SK-N-SH treated with all-trans-retinoic acid at 6 μM for 48 hours (cell line): ENCODE data around the gene CFAP126.

Source experiments
- ISL1 ChIP-seq: fragments of 250-450 bp; sonication (Bioruptor Pico); IDR thresholded peaks from 2 replicates; pipeline ENCODE4 v2.1.2; 2022; ENCODE audit warnings: mild to moderate bottlenecking, moderate library complexity
- PATZ1 ChIP-seq: fragments of 250-450 bp; sonication (Bioruptor Pico); IDR thresholded peaks from 2 replicates; pipeline ENCODE4 v1.8.0; 2020; ENCODE audit warnings: mild to moderate bottlenecking, moderate library complexity, borderline replicate concordance
- RARB ChIP-seq: fragments of 250-450 bp; sonication (Bioruptor Pico); IDR thresholded peaks from 2 replicates; pipeline ENCODE4 v1.8.0; 2021; ENCODE audit warnings: mild to moderate bottlenecking, moderate library complexity
- TCF4 ChIP-seq: fragments of 250-450 bp; sonication (Bioruptor Pico); IDR thresholded peaks from 2 replicates; pipeline ENCODE4 v1.8.0; 2021; ENCODE audit warnings: mild to moderate bottlenecking, moderate library complexity, borderline replicate concordance
- ZFP3 ChIP-seq: fragments of 250-450 bp; sonication (Bioruptor Pico); IDR thresholded peaks from 2 replicates; pipeline ENCODE4 v1.5.0; 2020; ENCODE audit warnings: mild to moderate bottlenecking, moderate library complexity
- ZFP30 ChIP-seq: fragments of 450-650 bp; formaldehyde crosslinking; IDR thresholded peaks from 2 replicates; pipeline ENCODE4 v1.5.0; 2022; ENCODE audit warnings: mild to moderate bottlenecking, moderate library complexity
- TF ChIP-seq, protein P1 (sequence below): fragments of 250-450 bp; sonication (Bioruptor Pico); IDR thresholded peaks from 2 replicates; pipeline ENCODE4 v1.5.1; 2020; ENCODE audit warnings: low read depth, mild to moderate bottlenecking, moderate library complexity
- TF ChIP-seq, protein P2 (sequence below): fragments of 250-450 bp; sonication (Bioruptor Pico); IDR thresholded peaks from 2 replicates; pipeline ENCODE4 v1.8.0; 2021; ENCODE audit warnings: low read depth, mild to moderate bottlenecking, moderate library complexity, borderline replicate concordance

DNA sequence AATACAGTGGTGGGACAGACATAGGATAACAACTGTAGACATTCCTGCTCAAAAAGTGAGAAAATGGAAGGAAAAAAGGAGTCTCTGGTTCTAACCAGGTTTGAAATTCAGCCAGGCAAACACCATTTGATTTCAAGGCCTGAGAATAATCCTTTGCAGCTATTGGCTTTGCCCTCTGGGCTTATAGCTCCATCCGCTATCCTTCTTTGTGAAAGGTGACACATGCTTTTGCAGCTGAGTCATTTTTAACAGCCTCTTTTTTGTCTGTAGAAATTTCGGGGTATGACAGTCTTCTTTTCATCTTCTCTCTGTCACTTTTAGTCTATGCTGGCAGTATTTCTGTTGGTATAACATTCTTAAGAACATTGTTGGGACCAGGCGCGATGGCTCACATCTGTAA is 37.3 kb downstream of the CFAP126 start:
- TF ChIP-seq RARB (no peak), ISL1 (CRISPR knock-in tag) (no peak), ZFP30 (CRISPR knock-in tag) (no peak), PATZ1 (CRISPR knock-in tag) (no peak), TCF4 (CRISPR knock-in tag) (no peak), ZFP3 (CRISPR knock-in tag) (no peak)
- TF ChIP-seq, protein P1, sequence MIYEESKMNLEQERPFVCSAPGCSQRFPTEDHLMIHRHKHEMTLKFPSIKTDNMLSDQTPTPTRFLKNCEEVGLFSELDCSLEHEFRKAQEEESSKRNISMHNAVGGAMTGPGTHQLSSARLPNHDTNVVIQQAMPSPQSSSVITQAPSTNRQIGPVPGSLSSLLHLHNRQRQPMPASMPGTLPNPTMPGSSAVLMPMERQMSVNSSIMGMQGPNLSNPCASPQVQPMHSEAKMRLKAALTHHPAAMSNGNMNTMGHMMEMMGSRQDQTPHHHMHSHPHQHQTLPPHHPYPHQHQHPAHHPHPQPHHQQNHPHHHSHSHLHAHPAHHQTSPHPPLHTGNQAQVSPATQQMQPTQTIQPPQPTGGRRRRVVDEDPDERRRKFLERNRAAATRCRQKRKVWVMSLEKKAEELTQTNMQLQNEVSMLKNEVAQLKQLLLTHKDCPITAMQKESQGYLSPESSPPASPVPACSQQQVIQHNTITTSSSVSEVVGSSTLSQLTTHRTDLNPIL (CRISPR knock-in tag), result no peak
- TF ChIP-seq, protein P2, sequence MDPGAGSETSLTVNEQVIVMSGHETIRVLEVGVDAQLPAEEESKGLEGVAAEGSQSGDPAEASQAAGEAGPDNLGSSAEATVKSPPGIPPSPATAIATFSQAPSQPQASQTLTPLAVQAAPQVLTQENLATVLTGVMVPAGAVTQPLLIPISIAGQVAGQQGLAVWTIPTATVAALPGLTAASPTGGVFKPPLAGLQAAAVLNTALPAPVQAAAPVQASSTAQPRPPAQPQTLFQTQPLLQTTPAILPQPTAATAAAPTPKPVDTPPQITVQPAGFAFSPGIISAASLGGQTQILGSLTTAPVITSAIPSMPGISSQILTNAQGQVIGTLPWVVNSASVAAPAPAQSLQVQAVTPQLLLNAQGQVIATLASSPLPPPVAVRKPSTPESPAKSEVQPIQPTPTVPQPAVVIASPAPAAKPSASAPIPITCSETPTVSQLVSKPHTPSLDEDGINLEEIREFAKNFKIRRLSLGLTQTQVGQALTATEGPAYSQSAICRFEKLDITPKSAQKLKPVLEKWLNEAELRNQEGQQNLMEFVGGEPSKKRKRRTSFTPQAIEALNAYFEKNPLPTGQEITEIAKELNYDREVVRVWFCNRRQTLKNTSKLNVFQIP, result no peak
